ENCODE data around the gene AKIRIN1. TPM values are rescaled to one million over a fixed set of nuclear protein-coding genes. Genes with fewer than 3 reads are reported as not detected.
A peak's percentile ranks its signal among the peaks of the same experiment; 100 is the strongest.

AKIRIN1 gene
- total RNA-seq, 1 donor from 2014 or later: 43.8 TPM

DNA sequence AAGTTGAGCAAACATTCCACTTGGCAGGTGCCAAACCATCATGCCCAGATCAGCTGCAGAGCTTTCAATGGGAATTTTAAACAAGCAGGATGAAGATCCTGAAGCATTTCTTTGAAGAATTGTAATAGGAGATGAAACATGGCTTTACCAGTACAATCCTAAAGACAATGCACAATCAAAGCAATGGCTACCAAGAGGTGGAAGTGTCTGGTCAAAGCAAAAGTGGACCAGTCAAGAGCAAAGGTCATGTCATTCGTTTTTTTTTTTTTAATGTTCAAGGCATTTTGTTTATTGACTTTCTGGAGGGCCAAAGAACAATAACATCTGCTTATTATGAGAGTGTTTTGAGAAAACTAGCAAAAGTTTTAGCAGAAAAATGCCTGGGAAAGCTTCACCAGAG lies 32.1 kb downstream of the AKIRIN1 start:
- no peaks in the 10 kb centered on the region for H3K9me3 ChIP-seq
- TF ChIP-seq, protein P1, sequence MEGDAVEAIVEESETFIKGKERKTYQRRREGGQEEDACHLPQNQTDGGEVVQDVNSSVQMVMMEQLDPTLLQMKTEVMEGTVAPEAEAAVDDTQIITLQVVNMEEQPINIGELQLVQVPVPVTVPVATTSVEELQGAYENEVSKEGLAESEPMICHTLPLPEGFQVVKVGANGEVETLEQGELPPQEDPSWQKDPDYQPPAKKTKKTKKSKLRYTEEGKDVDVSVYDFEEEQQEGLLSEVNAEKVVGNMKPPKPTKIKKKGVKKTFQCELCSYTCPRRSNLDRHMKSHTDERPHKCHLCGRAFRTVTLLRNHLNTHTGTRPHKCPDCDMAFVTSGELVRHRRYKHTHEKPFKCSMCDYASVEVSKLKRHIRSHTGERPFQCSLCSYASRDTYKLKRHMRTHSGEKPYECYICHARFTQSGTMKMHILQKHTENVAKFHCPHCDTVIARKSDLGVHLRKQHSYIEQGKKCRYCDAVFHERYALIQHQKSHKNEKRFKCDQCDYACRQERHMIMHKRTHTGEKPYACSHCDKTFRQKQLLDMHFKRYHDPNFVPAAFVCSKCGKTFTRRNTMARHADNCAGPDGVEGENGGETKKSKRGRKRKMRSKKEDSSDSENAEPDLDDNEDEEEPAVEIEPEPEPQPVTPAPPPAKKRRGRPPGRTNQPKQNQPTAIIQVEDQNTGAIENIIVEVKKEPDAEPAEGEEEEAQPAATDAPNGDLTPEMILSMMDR (IDR thresholded peaks at IDR 0.05): no peak
- peaks cover 12% of the 10 kb centered on the region for H3K4me1 ChIP-seq
- H3K27me3 ChIP-seq (ENCODE audit: low read depth): no peaks in the 10 kb centered on the region
- DNase-seq: no peak
- H3K27ac ChIP-seq: no peak overlapping the region
- intact Hi-C loops (cut with DNase I): no loop called here
- ATAC-seq: no peak
- no peaks in the 10 kb centered on the region for H3K36me3 ChIP-seq
- no peak overlapping the region for H3K4me3 ChIP-seq

DNA sequence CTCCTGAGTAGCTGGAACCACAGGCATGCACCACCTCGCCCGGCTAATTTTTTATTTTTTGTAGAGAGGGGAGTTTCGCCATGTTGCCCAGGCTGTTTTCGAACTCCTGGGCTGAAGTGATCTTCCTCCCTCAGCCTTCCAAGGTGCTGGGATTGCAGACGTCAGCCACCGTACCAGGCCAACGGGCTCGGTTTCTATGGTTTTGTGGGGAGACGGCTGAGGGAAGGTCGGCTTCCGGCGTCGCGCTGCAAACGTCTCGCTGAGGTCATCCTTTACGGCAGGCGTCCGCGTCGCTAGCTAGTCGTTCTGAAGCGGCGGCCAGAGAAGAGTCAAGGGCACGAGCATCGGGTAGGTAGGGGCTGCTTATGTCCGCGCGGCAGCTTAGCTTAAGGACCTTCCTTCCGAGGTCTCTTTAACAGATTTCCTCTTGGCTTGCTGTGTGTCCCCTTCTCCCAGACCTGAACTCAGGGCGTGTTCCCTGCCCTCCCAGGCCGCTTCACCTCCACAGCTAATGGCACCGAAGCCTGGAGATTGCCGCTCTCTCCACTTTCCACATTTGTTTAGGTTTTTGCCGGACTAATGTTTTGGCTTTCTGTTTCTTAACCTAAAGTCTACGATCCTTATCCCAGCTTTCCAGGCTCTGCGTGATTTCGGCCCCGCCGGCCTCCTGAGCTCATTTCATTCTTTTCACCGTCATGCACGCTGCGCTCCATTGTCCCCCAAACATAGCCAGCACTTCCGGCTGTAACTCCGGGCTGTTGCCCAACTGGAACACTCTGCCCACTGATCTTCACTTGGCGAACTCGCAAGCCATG lies 35.2 kb downstream of the AKIRIN1 start, which contains the start of gene NDUFS5:
Gene NDUFS5, plus strand, starts transcription at position 300 of the 815 bp plus-strand sequence. CDS start 2,375 bp downstream, outside the sequence.
- peak within 1 kb of the TSS; percentile 99 for H3K27ac ChIP-seq
- TF ChIP-seq, protein P1 (IDR thresholded peaks at IDR 0.05): no peak
- peaks cover 31% of the 10 kb centered on the region for H3K36me3 ChIP-seq
- peak within 1 kb of the TSS; percentile 90 for H3K4me3 ChIP-seq
- ATAC-seq (peak; percentile 98), DNase-seq (peak; percentile 97)
- peaks cover 15% of the 10 kb centered on the region for H3K4me1 ChIP-seq
- H3K9me3 ChIP-seq: no peaks in the 10 kb centered on the region
- intact Hi-C loops (cut with DNase I): no loop called here
- no peaks in the 10 kb centered on the region for H3K27me3 ChIP-seq (ENCODE audit: low read depth)

DNA sequence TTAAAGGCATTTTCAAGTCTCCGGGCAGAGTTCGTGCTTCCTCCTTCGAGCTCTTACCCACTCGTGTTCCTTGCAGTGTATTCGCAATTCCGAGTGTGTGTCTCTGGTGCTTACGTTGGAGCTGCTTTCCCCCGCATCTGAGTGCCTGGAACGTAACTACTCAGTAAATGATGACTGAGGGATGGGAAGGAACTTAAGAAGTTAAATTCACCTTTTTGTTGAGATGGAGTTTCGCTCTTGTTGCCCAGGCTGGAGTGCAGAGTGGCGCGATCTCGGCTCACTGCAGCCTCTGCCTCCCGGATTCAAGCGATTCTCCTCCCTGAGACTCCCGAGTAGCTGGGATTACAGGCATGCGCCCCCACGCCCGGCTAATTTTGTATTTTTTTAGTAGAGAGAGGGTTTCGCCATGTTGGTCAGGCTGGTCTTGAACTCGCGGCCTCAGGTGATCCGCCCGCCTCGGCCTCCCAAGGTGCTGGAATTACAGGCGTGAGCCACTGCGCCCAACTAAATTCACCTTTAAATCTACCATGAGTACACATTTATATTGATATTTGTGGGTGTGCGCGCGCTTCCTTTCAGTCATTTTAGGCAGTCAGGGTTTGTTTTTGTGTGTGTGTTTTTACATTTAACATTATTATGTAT lies 35.9 kb downstream of the AKIRIN1 start:
- Histone ChIP-seq H3K4me3 (peak overlapping the region; percentile 90), H3K27ac (peak overlapping the region; percentile 99), H3K9me3 (no peaks in the 10 kb centered on the region), H3K4me1 (peaks cover 15% of the 10 kb centered on the region), H3K36me3 (peaks cover 38% of the 10 kb centered on the region), H3K27me3 (ENCODE audit: low read depth) (no peaks in the 10 kb centered on the region)
- ATAC-seq (no peak), DNase-seq (no peak)
- intact Hi-C loops (cut with DNase I): no loop called here
- TF ChIP-seq, protein P1 (IDR thresholded peaks at IDR 0.05): no peak

DNA sequence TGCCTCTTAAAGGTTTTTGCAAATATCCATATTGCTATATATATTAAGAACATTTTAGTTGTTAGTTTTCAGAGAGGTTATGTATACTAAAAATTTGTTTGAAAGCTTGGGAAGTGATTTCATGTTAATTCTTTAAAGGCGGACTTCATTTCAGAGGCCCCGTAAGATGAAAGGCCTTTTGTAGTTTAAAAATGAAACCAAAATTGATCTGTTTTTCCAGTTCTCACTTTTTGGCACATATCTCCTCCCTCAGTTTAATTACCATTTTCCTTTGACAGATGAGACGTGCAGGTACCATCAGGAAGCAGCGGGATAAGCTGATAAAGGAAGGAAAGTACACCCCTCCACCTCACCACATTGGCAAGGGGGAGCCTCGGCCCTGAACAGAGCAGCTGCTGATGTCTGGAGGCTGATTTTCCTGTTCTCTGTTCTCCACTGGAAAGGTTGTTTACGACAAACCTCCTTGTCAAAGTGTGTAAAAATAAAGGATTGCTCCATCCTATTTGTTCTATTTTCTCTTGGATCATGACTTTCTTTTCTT lies 43.1 kb downstream of the AKIRIN1 start:
- Histone ChIP-seq H3K27ac (no peak overlapping the region), H3K4me3 (no peak overlapping the region), H3K27me3 (ENCODE audit: low read depth) (no peaks in the 10 kb centered on the region), H3K4me1 (peaks cover 4% of the 10 kb centered on the region), H3K9me3 (no peaks in the 10 kb centered on the region), H3K36me3 (peaks cover 92% of the 10 kb centered on the region)
- ATAC-seq (no peak), DNase-seq (peak; percentile 1)
- intact Hi-C loops (cut with DNase I): no loop called here
- TF ChIP-seq, protein P1 (IDR thresholded peaks at IDR 0.05): no peak

DNA sequence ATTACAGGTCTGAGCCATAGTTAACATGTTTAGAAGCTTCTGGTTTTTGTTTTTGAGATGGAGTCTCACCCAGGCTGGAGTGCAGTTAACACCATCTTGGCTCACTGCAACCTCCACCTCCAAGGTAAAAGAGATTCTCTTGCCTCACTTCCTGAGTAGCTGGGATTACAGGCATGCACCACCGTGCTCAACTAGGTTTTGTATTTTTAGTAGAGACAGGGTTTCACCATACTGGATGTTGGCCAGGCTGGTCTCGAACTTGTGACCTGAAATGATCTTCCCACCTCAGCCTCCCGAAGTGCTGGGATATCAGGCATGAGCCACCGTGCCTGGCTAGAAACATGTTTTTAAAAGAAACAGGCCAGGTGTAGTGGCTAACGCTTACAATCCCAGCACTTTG lies 45.6 kb downstream of the AKIRIN1 start:
- intact Hi-C loops (cut with DNase I): no loop called here
- TF ChIP-seq, protein P1 (IDR thresholded peaks at IDR 0.05): no peak
- ATAC-seq (no peak), DNase-seq (no peak)
- no peaks in the 10 kb centered on the region for H3K27me3 ChIP-seq (ENCODE audit: low read depth)
- H3K27ac ChIP-seq: no peak overlapping the region
- H3K9me3 ChIP-seq: no peaks in the 10 kb centered on the region
- peaks cover 82% of the 10 kb centered on the region for H3K36me3 ChIP-seq
- H3K4me1 ChIP-seq: no peaks in the 10 kb centered on the region
- H3K4me3 ChIP-seq: no peak overlapping the region

Measured in lower lobe of right lung (tissue), 2 donors.